Measurements from ENCODE around the gene SEPTIN7. TPM values are rescaled to one million over a fixed set of nuclear protein-coding genes. Genes with fewer than 3 reads are reported as not detected.

Gene SEPTIN7
- total RNA-seq, 1 donor from 2014 or later: 174 TPM

- peaks cover 9% of the 10 kb centered on the region for H3K9me3 Mint-ChIP-seq (ENCODE audit: low read depth)
- no peak for TF ChIP-seq CTCF (IDR thresholded peaks at IDR 0.05; ENCODE audit: unreplicated experiment)
- peaks cover 4% of the 10 kb centered on the region for H3K4me1 Mint-ChIP-seq (ENCODE audit: low read depth)
- DNase-seq (ENCODE audit: low spot score, unreplicated experiment): no peak
- H3K36me3 Mint-ChIP-seq (ENCODE audit: insufficient read depth): peaks cover 2% of the 10 kb centered on the region
- no peak overlapping the region for H3K4me3 Mint-ChIP-seq (ENCODE audit: low read depth)
- no peak overlapping the region for H3K27ac Mint-ChIP-seq
- no peaks in the 10 kb centered on the region for H3K27me3 Mint-ChIP-seq
Measured at GRCh38 chr7:35787925-35788324, 12.9 kb upstream of the SEPTIN7 start.

- DNase-seq (ENCODE audit: low spot score, unreplicated experiment): no peak
- Mint-ChIP-seq H3K27ac (no peak overlapping the region), H3K9me3 (ENCODE audit: low read depth) (peaks cover 9% of the 10 kb centered on the region), H3K27me3 (no peaks in the 10 kb centered on the region), H3K4me1 (ENCODE audit: low read depth) (peaks cover 8% of the 10 kb centered on the region), H3K36me3 (ENCODE audit: insufficient read depth) (peaks cover 2% of the 10 kb centered on the region), H3K4me3 (ENCODE audit: low read depth) (no peak overlapping the region)
- TF ChIP-seq CTCF (IDR thresholded peaks at IDR 0.05; ENCODE audit: unreplicated experiment): no peak
Measured at GRCh38 chr7:35792472-35792871, 8.4 kb upstream of the SEPTIN7 start.

DNA sequence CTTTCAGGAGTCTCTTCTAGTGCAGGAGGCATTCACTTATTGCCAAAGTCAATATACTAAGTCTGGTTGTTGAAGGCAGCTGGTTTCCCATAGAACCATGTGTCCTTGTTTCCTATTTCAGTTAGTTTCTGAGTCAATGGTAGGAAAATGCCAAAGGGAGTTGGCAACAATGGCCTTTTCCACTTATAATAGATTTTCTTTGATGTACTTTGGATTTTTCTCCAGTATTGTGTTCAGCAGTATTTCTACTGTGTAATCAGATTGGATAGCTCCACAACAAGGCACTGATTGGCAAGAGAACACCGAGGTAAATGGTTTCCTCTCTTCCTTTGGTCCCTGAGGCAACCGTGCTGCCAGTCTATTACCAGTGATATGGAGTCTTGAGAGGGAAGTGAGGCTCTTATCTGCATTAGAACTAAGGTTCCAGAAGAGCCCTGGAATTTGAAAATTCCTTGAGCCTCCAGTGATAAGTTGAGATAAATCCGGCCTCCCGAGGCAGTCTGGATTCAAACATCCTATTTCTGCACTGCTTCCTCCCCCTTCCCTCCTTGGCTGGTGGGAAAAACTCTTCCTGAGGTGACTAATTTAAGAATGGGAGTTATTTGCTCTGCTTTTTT lies 7.9 kb upstream of the SEPTIN7 start:
- TF ChIP-seq CTCF (IDR thresholded peaks at IDR 0.05; ENCODE audit: unreplicated experiment): no peak
- H3K27ac Mint-ChIP-seq: no peak overlapping the region

GRCh38 chr7:35797311-35797710 lies 3.5 kb upstream of the SEPTIN7 start:
- no peak for TF ChIP-seq CTCF (IDR thresholded peaks at IDR 0.05; ENCODE audit: unreplicated experiment)
- no peaks in the 10 kb centered on the region for H3K27me3 Mint-ChIP-seq
- peak overlapping the region; percentile 18 for H3K27ac Mint-ChIP-seq
- H3K36me3 Mint-ChIP-seq (ENCODE audit: insufficient read depth): no peaks in the 10 kb centered on the region
- H3K4me3 Mint-ChIP-seq (ENCODE audit: low read depth): no peak overlapping the region
- no peak for DNase-seq (ENCODE audit: low spot score, unreplicated experiment)
- peaks cover 10% of the 10 kb centered on the region for H3K4me1 Mint-ChIP-seq (ENCODE audit: low read depth)
- H3K9me3 Mint-ChIP-seq (ENCODE audit: low read depth): no peaks in the 10 kb centered on the region

More for the DNA sequence above, 7.9 kb upstream of the SEPTIN7 start:
- Mint-ChIP-seq H3K36me3 (ENCODE audit: insufficient read depth) (peaks cover 2% of the 10 kb centered on the region), H3K4me3 (ENCODE audit: low read depth) (no peak overlapping the region), H3K27me3 (no peaks in the 10 kb centered on the region), H3K9me3 (ENCODE audit: low read depth) (peaks cover 9% of the 10 kb centered on the region), H3K4me1 (ENCODE audit: low read depth) (peaks cover 4% of the 10 kb centered on the region)
- no peak for DNase-seq (ENCODE audit: low spot score, unreplicated experiment)

GRCh38 chr7:35799846-35800717 lies 775 bp upstream of the SEPTIN7 start:
- peak overlapping the region; percentile 100 for H3K27ac Mint-ChIP-seq
- H3K27me3 Mint-ChIP-seq: no peaks in the 10 kb centered on the region
- no peaks in the 10 kb centered on the region for H3K36me3 Mint-ChIP-seq (ENCODE audit: insufficient read depth)
- no peak for TF ChIP-seq CTCF (IDR thresholded peaks at IDR 0.05; ENCODE audit: unreplicated experiment)
- H3K9me3 Mint-ChIP-seq (ENCODE audit: low read depth): no peaks in the 10 kb centered on the region
- H3K4me3 Mint-ChIP-seq (ENCODE audit: low read depth): peak overlapping the region; percentile 95
- peaks cover 24% of the 10 kb centered on the region for H3K4me1 Mint-ChIP-seq (ENCODE audit: low read depth)
- DNase-seq (ENCODE audit: low spot score, unreplicated experiment): peak; percentile 81

Data from progenitor cell of endocrine pancreas (in vitro differentiated cells).